Measurements from ENCODE around the gene ADD3.

The ADD3 gene

GRCh38 chr10:110150981-110151380 lies 143.2 kb downstream of the ADD3 start:
- no peak for TF ChIP-seq POLR2A (IDR thresholded peaks at IDR 0.05; ENCODE audit: low read depth, low read length)
- FAIRE-seq (no peak), DNase-seq (ENCODE audit: insufficient read length, low spot score) (no peak)

- no peak for DNase-seq (ENCODE audit: insufficient read length, low spot score)
- FAIRE-seq = no peak
- no peak for TF ChIP-seq POLR2A (IDR thresholded peaks at IDR 0.05; ENCODE audit: low read depth, low read length)
Observed at GRCh38 chr10:110151467-110151866, 143.7 kb downstream of the ADD3 start.

- no peak for FAIRE-seq
Observed at GRCh38 chr10:110151971-110152370, 144.2 kb downstream of the ADD3 start.

GRCh38 chr10:110153396-110153795 lies 145.6 kb downstream of the ADD3 start:
- TF ChIP-seq POLR2A (IDR thresholded peaks at IDR 0.05; ENCODE audit: low read depth, low read length) = no peak
- no peak for DNase-seq (ENCODE audit: insufficient read length, low spot score)
- FAIRE-seq = no peak

More at GRCh38 chr10:110151971-110152370, 144.2 kb downstream of the ADD3 start:
- TF ChIP-seq POLR2A (IDR thresholded peaks at IDR 0.05; ENCODE audit: low read depth, low read length) = no peak
- no peak for DNase-seq (ENCODE audit: insufficient read length, low spot score)

- no peak for TF ChIP-seq POLR2A (IDR thresholded peaks at IDR 0.05; ENCODE audit: low read depth, low read length)
- FAIRE-seq = no peak
- no peak for DNase-seq (ENCODE audit: insufficient read length, low spot score)
Observed at GRCh38 chr10:110156046-110156445, 148.3 kb downstream of the ADD3 start.

- TF ChIP-seq POLR2A (IDR thresholded peaks at IDR 0.05; ENCODE audit: low read depth, low read length) = no peak
- DNase-seq (ENCODE audit: insufficient read length, low spot score) (no peak), FAIRE-seq (no peak)
Observed at GRCh38 chr10:110158051-110159005, 150.5 kb downstream of the ADD3 start.

- no peak for DNase-seq (ENCODE audit: insufficient read length, low spot score)
- no peak for FAIRE-seq
- no peak for TF ChIP-seq POLR2A (IDR thresholded peaks at IDR 0.05; ENCODE audit: low read depth, low read length)
Observed at GRCh38 chr10:110160081-110160480, 152.3 kb downstream of the ADD3 start.

GRCh38 chr10:110160522-110160921 lies 152.7 kb downstream of the ADD3 start:
- DNase-seq (ENCODE audit: insufficient read length, low spot score) = no peak
- no peak for TF ChIP-seq POLR2A (IDR thresholded peaks at IDR 0.05; ENCODE audit: low read depth, low read length)
- no peak for FAIRE-seq

GRCh38 chr10:110162741-110163145 lies 155.0 kb downstream of the ADD3 start:
- FAIRE-seq (no peak), DNase-seq (ENCODE audit: insufficient read length, low spot score) (no peak)
- TF ChIP-seq POLR2A (IDR thresholded peaks at IDR 0.05; ENCODE audit: low read depth, low read length) = no peak

- FAIRE-seq (no peak), DNase-seq (ENCODE audit: insufficient read length, low spot score) (no peak)
- TF ChIP-seq POLR2A (IDR thresholded peaks at IDR 0.05; ENCODE audit: low read depth, low read length) = no peak
Observed at GRCh38 chr10:110163192-110163773, 155.5 kb downstream of the ADD3 start.

- no peak for FAIRE-seq
- DNase-seq (ENCODE audit: insufficient read length, low spot score) = no peak
- no peak for TF ChIP-seq POLR2A (IDR thresholded peaks at IDR 0.05; ENCODE audit: low read depth, low read length)
Observed at GRCh38 chr10:110163841-110164240, 156.1 kb downstream of the ADD3 start.

GRCh38 chr10:110165239-110165638 lies 157.5 kb downstream of the ADD3 start:
- DNase-seq (ENCODE audit: insufficient read length, low spot score) (no peak), FAIRE-seq (no peak)
- TF ChIP-seq POLR2A (IDR thresholded peaks at IDR 0.05; ENCODE audit: low read depth, low read length) = no peak

- FAIRE-seq = no peak
- TF ChIP-seq POLR2A (IDR thresholded peaks at IDR 0.05; ENCODE audit: low read depth, low read length) = no peak
- no peak for DNase-seq (ENCODE audit: insufficient read length, low spot score)
Observed at GRCh38 chr10:110167149-110167548, 159.4 kb downstream of the ADD3 start.

GRCh38 chr10:110168601-110169481 lies 161.1 kb downstream of the ADD3 start:
- no peak for TF ChIP-seq POLR2A (IDR thresholded peaks at IDR 0.05; ENCODE audit: low read depth, low read length)
- DNase-seq (ENCODE audit: insufficient read length, low spot score) (no peak), FAIRE-seq (no peak)
